PC-3 (cell line): ENCODE measurements around the gene CD3E.

Source experiments
- EZH2 ChIP-seq: fragments of 300-600 bp; sonication (generic); IDR thresholded peaks from one replicate; pipeline ENCODE4 v1.6.1; 2017; ENCODE audit warnings: antibody characterized with exemption, mild to moderate bottlenecking, low read length; ENCODE audit not compliant: unreplicated experiment
- EZH2phosphoT487 ChIP-seq: fragments of 300-600 bp; sonication (generic); IDR thresholded peaks from 2 replicates; pipeline ENCODE4 v1.6.1; 2018; ENCODE audit warnings: mild to moderate bottlenecking, antibody characterized with exemption, low read length, borderline replicate concordance
- TF ChIP-seq, protein P1 (sequence below): fragments of 300-600 bp; sonication (generic); conservative IDR thresholded peaks from 2 replicates; pipeline ENCODE4 v1.5.1; 2017; ENCODE audit warnings: antibody characterized with exemption, low read depth, mild to moderate bottlenecking, low read length

DNA sequence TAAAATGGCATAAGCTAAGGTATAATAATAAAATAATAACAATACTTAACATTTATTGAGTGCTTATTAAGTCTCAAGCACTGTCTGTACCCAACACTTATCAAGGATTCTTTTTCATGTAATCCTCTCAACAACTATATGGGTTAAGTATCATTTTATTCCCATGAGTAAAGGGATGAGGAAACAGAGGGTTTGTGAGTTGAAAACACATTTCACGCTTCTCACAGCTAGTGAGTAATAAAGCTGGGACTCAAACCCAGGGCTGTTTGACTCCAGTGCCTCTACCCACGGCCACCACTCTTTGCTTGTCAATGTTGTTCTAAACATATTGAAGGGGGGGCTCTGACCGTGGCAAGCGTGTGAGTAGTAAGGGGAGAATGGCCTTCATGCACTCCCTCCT lies 8.7 kb downstream of the CD3E start:
- TF ChIP-seq, protein P1, sequence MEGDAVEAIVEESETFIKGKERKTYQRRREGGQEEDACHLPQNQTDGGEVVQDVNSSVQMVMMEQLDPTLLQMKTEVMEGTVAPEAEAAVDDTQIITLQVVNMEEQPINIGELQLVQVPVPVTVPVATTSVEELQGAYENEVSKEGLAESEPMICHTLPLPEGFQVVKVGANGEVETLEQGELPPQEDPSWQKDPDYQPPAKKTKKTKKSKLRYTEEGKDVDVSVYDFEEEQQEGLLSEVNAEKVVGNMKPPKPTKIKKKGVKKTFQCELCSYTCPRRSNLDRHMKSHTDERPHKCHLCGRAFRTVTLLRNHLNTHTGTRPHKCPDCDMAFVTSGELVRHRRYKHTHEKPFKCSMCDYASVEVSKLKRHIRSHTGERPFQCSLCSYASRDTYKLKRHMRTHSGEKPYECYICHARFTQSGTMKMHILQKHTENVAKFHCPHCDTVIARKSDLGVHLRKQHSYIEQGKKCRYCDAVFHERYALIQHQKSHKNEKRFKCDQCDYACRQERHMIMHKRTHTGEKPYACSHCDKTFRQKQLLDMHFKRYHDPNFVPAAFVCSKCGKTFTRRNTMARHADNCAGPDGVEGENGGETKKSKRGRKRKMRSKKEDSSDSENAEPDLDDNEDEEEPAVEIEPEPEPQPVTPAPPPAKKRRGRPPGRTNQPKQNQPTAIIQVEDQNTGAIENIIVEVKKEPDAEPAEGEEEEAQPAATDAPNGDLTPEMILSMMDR = no peak
- no peak for TF ChIP-seq EZH2phosphoT487
- TF ChIP-seq EZH2 = no peak
